Measurements from ENCODE around the gene TAB2. TPM values are rescaled to one million over a fixed set of nuclear protein-coding genes. Genes with fewer than 3 reads are reported as not detected.

TAB2 gene
- total and polyA plus RNA-seq, 2 experiments from 2014 or later = 14.2 to 51.9 TPM

- Histone ChIP-seq H3K9me3 (ENCODE audit: low read depth) (no peaks in the 10 kb centered on the region), H3K4me3 (no peak overlapping the region), H2AFZ (no peak overlapping the region), H3K27ac (no peak overlapping the region), H3K79me2 (no peaks in the 10 kb centered on the region), H3K27me3 (no peaks in the 10 kb centered on the region), H4K20me1 (ENCODE audit: insufficient read depth, poor library complexity, severe bottlenecking) (no peaks in the 10 kb centered on the region), H3K9me2 (replicated peaks; ENCODE audit: insufficient read depth) (no peaks in the 10 kb centered on the region), H3K4me1 (ENCODE audit: insufficient read depth) (peaks cover 6% of the 10 kb centered on the region), H3K4me2 (no peak overlapping the region), H3K36me3 (replicated peaks; ENCODE audit: insufficient read depth, low read depth) (no peaks in the 10 kb centered on the region)
- 96% methylated on average over 5 of the region's 5 CpGs for WGBS (ENCODE audit: low lambda C conversion rate, missing lambda C conversion rate)
- no peak for DNase-seq (ENCODE audit: low spot score)
- TF ChIP-seq EZH2phosphoT487 (IDR thresholded peaks at IDR 0.05; ENCODE audit: low read depth, severe bottlenecking, unreplicated experiment) (no peak), EZH2 (IDR thresholded peaks at IDR 0.05; ENCODE audit: borderline replicate concordance) (no peak)
- TF ChIP-seq, protein P1, sequence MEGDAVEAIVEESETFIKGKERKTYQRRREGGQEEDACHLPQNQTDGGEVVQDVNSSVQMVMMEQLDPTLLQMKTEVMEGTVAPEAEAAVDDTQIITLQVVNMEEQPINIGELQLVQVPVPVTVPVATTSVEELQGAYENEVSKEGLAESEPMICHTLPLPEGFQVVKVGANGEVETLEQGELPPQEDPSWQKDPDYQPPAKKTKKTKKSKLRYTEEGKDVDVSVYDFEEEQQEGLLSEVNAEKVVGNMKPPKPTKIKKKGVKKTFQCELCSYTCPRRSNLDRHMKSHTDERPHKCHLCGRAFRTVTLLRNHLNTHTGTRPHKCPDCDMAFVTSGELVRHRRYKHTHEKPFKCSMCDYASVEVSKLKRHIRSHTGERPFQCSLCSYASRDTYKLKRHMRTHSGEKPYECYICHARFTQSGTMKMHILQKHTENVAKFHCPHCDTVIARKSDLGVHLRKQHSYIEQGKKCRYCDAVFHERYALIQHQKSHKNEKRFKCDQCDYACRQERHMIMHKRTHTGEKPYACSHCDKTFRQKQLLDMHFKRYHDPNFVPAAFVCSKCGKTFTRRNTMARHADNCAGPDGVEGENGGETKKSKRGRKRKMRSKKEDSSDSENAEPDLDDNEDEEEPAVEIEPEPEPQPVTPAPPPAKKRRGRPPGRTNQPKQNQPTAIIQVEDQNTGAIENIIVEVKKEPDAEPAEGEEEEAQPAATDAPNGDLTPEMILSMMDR (IDR thresholded peaks at IDR 0.05; ENCODE audit: poor library complexity) = no peak
Measured at GRCh38 chr6:149425754-149426153, 108.2 kb downstream of the TAB2 start.

- Histone ChIP-seq H3K4me2 (no peak overlapping the region), H3K36me3 (replicated peaks; ENCODE audit: insufficient read depth, low read depth) (no peaks in the 10 kb centered on the region), H4K20me1 (ENCODE audit: insufficient read depth, poor library complexity, severe bottlenecking) (no peaks in the 10 kb centered on the region), H3K4me3 (no peak overlapping the region), H3K9me2 (replicated peaks; ENCODE audit: insufficient read depth) (no peaks in the 10 kb centered on the region), H3K9me3 (ENCODE audit: low read depth) (no peaks in the 10 kb centered on the region), H3K4me1 (ENCODE audit: insufficient read depth) (peaks cover 6% of the 10 kb centered on the region), H3K79me2 (no peaks in the 10 kb centered on the region), H3K27me3 (no peaks in the 10 kb centered on the region), H3K27ac (no peak overlapping the region), H2AFZ (no peak overlapping the region)
- WGBS (ENCODE audit: low lambda C conversion rate, missing lambda C conversion rate) = 93% methylated on average over 4 of the region's 4 CpGs
- DNase-seq (ENCODE audit: low spot score) = no peak
- TF ChIP-seq, protein P1 (IDR thresholded peaks at IDR 0.05; ENCODE audit: poor library complexity) = no peak
- TF ChIP-seq EZH2phosphoT487 (IDR thresholded peaks at IDR 0.05; ENCODE audit: low read depth, severe bottlenecking, unreplicated experiment) = no peak
- TF ChIP-seq EZH2 (IDR thresholded peaks at IDR 0.05; ENCODE audit: borderline replicate concordance) = no peak
Measured at GRCh38 chr6:149428606-149429005, 111.1 kb downstream of the TAB2 start.

- DNase-seq (ENCODE audit: low spot score) = no peak
- no peaks in the 10 kb centered on the region for H4K20me1 ChIP-seq (ENCODE audit: insufficient read depth, poor library complexity, severe bottlenecking)
- no peak overlapping the region for H3K4me3 ChIP-seq
- no peaks in the 10 kb centered on the region for H3K4me1 ChIP-seq (ENCODE audit: insufficient read depth)
- no peaks in the 10 kb centered on the region for H3K36me3 ChIP-seq (replicated peaks; ENCODE audit: insufficient read depth, low read depth)
- H3K79me2 ChIP-seq = no peaks in the 10 kb centered on the region
- H3K27ac ChIP-seq = no peak overlapping the region
- H3K4me2 ChIP-seq = no peak overlapping the region
- WGBS (ENCODE audit: low lambda C conversion rate, missing lambda C conversion rate) = 91% methylated on average over 26 of the region's 26 CpGs
- H3K27me3 ChIP-seq = no peaks in the 10 kb centered on the region
- no peak overlapping the region for H2AFZ ChIP-seq
- no peaks in the 10 kb centered on the region for H3K9me3 ChIP-seq (ENCODE audit: low read depth)
- TF ChIP-seq, protein P1 (IDR thresholded peaks at IDR 0.05; ENCODE audit: poor library complexity) = peak; percentile 8
- TF ChIP-seq EZH2phosphoT487 (IDR thresholded peaks at IDR 0.05; ENCODE audit: low read depth, severe bottlenecking, unreplicated experiment) = no peak
- no peaks in the 10 kb centered on the region for H3K9me2 ChIP-seq (replicated peaks; ENCODE audit: insufficient read depth)
Measured at GRCh38 chr6:149429427-149430360, 112.2 kb downstream of the TAB2 start.
